GM18861 (cell line): ENCODE data around the gene NUDT14.

ENCODE experiments used
- ATAC-seq: cut with Tn5 transposase; IDR thresholded peaks from one replicate; pipeline ENCODE4 v1.9.1; 2021; ENCODE audit not compliant: unreplicated experiment

NUDT14 gene

GRCh38 chr14:105199093-105199492, 18.0 kb upstream of the NUDT14 start:
- ATAC-seq, result no peak

GRCh38 chr14:105198588-105198987, 17.5 kb upstream of the NUDT14 start:
- no peak for ATAC-seq

GRCh38 chr14:105197211-105197641, 16.1 kb upstream of the NUDT14 start:
- ATAC-seq, result no peak

- ATAC-seq, result no peak
These were observed 15.3 kb upstream of the NUDT14 start for GRCh38 chr14:105196265-105196960.

- ATAC-seq, result no peak
These were observed 14.6 kb upstream of the NUDT14 start for GRCh38 chr14:105195522-105196264.

GRCh38 chr14:105195051-105195450, 13.9 kb upstream of the NUDT14 start:
- no peak for ATAC-seq

- ATAC-seq, result no peak
These were observed 13.0 kb upstream of the NUDT14 start for GRCh38 chr14:105193916-105194782.

- ATAC-seq, result no peak
These were observed 12.0 kb upstream of the NUDT14 start for GRCh38 chr14:105192866-105193731.

- no peak for ATAC-seq
These were observed 6.9 kb upstream of the NUDT14 start for GRCh38 chr14:105187935-105188524.

- ATAC-seq, result no peak
These were observed 6.0 kb upstream of the NUDT14 start for GRCh38 chr14:105187116-105187515.

- ATAC-seq, result no peak
These were observed 4.9 kb upstream of the NUDT14 start for GRCh38 chr14:105185973-105186372.

GRCh38 chr14:105185001-105185400, 3.9 kb upstream of the NUDT14 start:
- ATAC-seq, result no peak

- no peak for ATAC-seq
These were observed 3.3 kb upstream of the NUDT14 start for GRCh38 chr14:105184461-105184860.

- no peak for ATAC-seq
These were observed 1.3 kb upstream of the NUDT14 start for GRCh38 chr14:105182296-105183020.

GRCh38 chr14:105181549-105182295, 610 bp upstream of the NUDT14 start:
- ATAC-seq, result no peak

GRCh38 chr14:105179191-105179590, 1.9 kb downstream of the NUDT14 start:
- ATAC-seq, result no peak

- ATAC-seq, result no peak
These were observed 2.3 kb downstream of the NUDT14 start for GRCh38 chr14:105178868-105179140.

GRCh38 chr14:105178069-105178867, 2.8 kb downstream of the NUDT14 start:
- ATAC-seq, result no peak
